GM12865 (cell line): ENCODE results near the gene LLGL2.
"Not testable (repeated sequence)": the region's sequence is repeated elsewhere in the genome, so short reads cannot be mapped to it uniquely, and the experiment has no call there.

Experiments used
- DNase-seq: peaks from one replicate; pipeline ENCODE4 v3.0.0; 2010; ENCODE audit warnings: low read depth
- H3K4me3 ChIP-seq: 2 replicates; pipeline ENCODE4 v1.5.1; 2011; ENCODE audit warnings: mild to moderate bottlenecking, low read depth, low read length, control low read depth
- CTCF ChIP-seq: IDR thresholded peaks from 2 replicates; pipeline ENCODE4 v1.5.1; 2011; ENCODE audit warnings: low read length, control low read depth, low read depth, inconsistent platforms; ENCODE audit not compliant: insufficient read depth; ENCODE audit errors: missing control alignments

The LLGL2 gene

DNA sequence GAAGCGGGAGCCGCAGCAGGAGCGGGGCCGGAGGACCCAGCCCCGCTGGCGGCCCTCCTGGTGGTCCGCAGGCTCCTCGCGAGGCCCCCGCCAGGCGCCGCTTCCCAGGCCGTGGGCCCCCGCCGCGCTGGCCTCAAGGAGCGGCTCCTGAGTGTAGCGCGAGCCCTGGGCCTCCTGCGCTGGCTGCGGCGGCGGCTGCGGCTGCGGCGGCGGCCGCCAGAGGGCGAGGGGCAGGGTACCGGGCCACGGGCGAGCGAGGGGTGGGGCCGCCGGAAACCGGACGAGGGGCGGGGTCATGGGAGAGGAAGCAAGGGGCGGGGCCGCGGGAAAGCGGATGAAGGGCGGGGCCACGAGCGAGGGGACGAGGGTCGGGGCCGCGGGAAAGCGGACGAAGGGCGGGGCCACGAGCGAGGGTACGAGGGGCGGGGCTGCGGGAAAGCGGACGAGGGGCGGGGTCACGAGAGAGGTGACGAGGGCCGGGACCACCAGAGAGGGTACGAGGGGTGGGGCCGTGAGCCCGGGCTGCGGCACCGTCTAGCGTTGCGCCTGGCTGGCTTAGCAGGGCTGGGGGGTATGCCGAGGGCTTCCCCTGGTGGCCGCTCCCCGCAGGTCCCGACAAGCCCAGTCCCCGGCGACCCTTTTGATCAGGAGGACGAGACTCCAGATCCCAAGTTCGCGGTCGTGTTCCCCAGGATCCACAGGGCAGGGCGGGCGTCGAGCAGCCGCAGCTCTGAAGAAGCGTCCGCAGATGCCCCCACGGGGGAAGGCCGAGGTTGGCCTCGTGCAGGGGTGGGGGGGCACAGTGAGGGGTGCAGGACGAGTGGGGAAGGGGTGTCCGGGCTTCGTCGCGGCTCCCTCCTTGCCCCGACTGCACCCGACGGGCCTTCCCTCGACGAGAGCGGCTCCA lies 63.8 kb downstream of the LLGL2 start:
- H3K4me3 ChIP-seq = peak overlapping the region; percentile 52
- peak; percentile 94 for DNase-seq
- TF ChIP-seq CTCF = peak; percentile 65

DNA sequence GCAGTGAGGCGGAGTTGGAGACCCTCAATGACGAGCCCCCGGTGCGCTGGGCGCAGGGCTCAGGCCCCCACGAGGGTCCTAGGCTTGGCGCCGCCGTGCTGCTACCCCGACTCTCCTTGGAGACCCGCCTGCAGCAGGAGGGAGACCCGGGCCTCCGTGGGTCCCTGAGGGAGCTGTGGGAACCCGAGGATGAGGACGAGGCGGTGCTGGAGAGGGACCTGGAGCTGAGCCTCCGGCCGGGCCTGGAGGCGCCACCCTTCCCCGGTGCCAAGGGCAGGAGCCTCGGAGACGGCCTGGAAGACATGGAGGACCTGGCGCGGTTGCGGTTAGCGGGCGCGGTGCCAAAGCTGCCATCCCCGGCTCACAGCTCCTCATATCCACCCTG lies 64.4 kb downstream of the LLGL2 start:
- TF ChIP-seq CTCF = no peak
- DNase-seq = no peak
- H3K4me3 ChIP-seq = no peak overlapping the region

DNA sequence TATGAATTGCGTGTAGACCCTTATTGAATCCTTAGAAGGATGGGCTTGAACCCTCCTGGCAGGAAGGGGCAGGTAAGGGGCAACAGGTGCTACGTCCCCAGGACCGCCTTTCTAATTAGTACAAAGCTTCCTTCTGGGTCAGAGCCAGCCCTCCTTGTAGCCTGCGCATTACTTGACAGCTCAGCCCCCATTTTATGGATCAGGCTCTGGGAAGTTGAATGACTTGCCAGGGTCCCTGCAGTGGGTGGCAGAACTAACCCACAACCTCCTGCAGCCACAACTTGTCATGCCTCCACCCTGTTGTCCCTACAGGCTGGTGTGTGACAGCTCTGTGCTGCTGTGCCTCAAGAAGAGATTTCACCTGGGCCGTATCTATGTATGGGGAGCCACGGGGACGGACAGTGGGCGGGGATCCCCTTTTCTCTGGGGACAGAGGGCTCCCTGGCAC lies 64.8 kb downstream of the LLGL2 start:
- no peak overlapping the region for H3K4me3 ChIP-seq
- DNase-seq = no peak
- no peak for TF ChIP-seq CTCF

DNA sequence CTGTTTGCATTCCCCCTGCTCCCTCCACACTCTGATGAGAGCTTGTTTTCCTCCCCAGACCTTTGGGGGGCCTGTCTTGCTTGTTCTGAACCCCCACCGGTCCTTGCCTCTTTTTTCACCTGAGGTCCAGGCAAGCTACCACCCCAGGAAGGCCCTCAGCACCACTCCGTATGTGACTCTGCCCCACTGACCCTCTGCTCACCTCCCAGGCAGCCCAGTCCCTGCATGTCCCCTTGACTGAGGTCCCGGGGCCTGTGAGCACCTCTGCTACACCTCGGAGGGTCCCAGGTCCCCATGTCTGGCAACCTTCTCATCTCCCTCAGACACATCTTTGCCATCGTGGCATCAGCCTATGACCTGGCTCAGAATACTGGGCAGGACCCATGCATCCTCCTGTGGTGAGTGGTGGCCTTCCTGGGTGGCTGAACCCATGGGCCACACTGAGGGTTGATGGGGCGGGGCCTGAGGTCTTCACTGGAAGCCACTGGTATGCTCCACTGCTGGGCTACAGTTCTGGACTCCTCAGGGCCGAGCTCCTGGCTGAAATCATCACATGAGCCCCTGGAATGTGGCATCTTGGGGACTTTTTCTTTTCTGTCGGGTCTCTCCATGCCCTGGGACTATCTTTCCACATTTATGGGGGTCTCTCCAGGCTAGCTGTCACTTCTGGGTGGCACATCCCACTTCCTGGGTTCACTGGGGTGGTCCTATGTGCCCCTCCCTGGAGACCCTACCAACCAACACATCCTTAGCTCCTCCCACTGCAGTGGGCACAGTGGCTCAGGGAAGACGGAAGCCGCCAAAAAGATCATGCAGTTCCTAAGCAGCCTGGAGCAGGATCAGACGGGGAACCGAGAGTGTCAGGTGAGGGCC lies 65.6 kb downstream of the LLGL2 start:
- no peak for TF ChIP-seq CTCF
- DNase-seq = no peak
- H3K4me3 ChIP-seq = no peak overlapping the region

DNA sequence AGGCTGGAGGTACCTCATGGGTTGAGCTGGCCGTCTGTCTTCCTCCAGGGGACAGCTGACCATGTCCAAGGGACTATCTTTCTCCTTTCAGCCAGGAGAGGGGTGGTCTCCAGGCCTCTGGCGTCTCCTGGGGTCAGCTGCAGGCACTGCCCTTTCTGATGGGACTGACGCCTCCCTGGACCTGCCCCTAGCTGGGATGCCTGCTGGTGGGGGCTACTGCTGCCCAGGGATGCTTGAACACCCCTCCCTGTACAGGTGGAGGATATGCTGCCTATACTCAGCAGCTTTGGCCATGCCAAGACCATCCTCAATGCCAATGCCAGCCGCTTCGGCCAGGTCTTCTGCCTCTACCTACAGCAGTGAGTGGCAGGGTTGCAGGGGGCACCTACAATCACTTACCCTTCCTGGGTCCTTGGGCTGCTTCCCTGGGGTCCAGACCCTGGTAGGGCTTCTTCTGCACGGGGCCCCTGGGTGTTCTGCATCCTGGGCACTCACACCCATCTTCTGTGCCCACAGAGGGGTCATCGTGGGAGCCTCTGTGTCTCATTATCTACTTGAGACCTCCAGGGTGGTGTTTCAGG lies 66.3 kb downstream of the LLGL2 start:
- no peak for TF ChIP-seq CTCF
- H3K4me3 ChIP-seq = no peak overlapping the region
- DNase-seq = no peak

DNA sequence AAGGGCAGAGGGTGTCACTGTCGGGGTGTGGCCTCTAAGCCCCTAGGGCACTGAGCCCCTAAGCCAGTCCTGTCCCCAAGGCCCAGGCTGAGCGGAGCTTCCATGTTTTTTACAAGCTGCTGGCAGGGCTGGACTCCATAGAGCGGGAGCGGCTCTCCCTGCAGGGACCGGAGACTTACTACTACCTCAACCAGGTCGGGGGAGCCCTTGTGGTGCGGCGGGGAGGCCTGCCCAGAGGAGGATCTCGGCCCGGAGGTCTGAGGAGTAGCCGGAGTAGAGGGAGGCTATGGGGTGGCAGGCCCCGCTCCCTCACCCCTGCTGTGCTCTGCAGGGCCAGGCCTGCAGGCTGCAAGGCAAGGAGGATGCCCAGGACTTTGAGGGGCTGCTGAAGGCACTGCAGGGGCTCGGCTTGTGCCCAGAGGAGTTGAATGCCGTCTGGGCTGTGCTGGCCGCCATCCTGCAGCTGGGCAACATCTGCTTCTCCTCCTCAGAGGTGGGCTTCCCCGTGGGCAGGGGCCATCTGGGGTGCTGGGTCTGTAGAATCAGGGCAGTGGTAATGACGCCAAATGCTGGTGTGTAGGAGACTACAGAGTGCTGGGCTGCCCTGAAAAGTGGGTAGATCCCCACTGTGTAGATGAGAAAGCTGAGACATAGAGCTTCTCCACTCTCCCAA lies 67.0 kb downstream of the LLGL2 start:
- TF ChIP-seq CTCF = no peak
- no peak overlapping the region for H3K4me3 ChIP-seq
- no peak for DNase-seq

- DNase-seq, H3K4me3 ChIP-seq: not testable (repeated sequence)
Measured at GRCh38 chr17:75593430-75593829, 67.9 kb downstream of the LLGL2 start.
